GM18867 (cell line): ENCODE data around the gene TAF5.
"Not testable (repeated sequence)": the region's sequence is repeated elsewhere in the genome, so short reads cannot be mapped to it uniquely, and the experiment has no call there.

ENCODE experiments used
- ATAC-seq: cut with Tn5 transposase; IDR thresholded peaks from one replicate; pipeline ENCODE4 v1.9.1; 2021; ENCODE audit warnings: mild to moderate bottlenecking, moderate library complexity; ENCODE audit not compliant: unreplicated experiment

The TAF5 gene

GRCh38 chr10:103397191-103397825 lies 29.5 kb downstream of the TAF5 start:
- ATAC-seq = no peak

- no peak for ATAC-seq
Measured at GRCh38 chr10:103413564-103413963, 45.8 kb downstream of the TAF5 start.

- ATAC-seq = no peak
Measured at GRCh38 chr10:103415581-103415980, 47.8 kb downstream of the TAF5 start.

GRCh38 chr10:103416436-103417147 lies 48.8 kb downstream of the TAF5 start:
- no peak for ATAC-seq

- not testable (repeated sequence) for ATAC-seq
Measured at GRCh38 chr10:103417148-103417469, 49.3 kb downstream of the TAF5 start.

GRCh38 chr10:103417601-103418000 lies 49.8 kb downstream of the TAF5 start:
- no peak for ATAC-seq

GRCh38 chr10:103419101-103419500 lies 51.3 kb downstream of the TAF5 start:
- ATAC-seq = no peak

- no peak for ATAC-seq
Measured at GRCh38 chr10:103423748-103424147, 56.0 kb downstream of the TAF5 start.

- ATAC-seq = no peak
Measured at GRCh38 chr10:103427866-103428265, 60.1 kb downstream of the TAF5 start.

GRCh38 chr10:103428989-103429643 lies 61.3 kb downstream of the TAF5 start:
- ATAC-seq = no peak

GRCh38 chr10:103429647-103430046 lies 61.9 kb downstream of the TAF5 start:
- ATAC-seq = no peak

- ATAC-seq = no peak
Measured at GRCh38 chr10:103431902-103432301, 64.1 kb downstream of the TAF5 start.

GRCh38 chr10:103433858-103434257 lies 66.1 kb downstream of the TAF5 start:
- no peak for ATAC-seq
